GM12878 (cell line): Measurements from ENCODE around the gene SYCE3. TPM values are rescaled to one million over a fixed set of nuclear protein-coding genes. Genes with fewer than 3 reads are reported as not detected.

ENCODE experiments used
- ASH2L ChIP-seq: fragments of 300-600, 200-600 bp; sonication (generic); IDR thresholded peaks from 2 replicates; pipeline ENCODE4 v1.6.1; 2017; ENCODE audit warnings: low read depth, mild to moderate bottlenecking, borderline replicate concordance
- BACH1 ChIP-seq: fragments of 450-650 bp; IDR thresholded peaks from 2 replicates; pipeline ENCODE4 v1.6.1; 2017; ENCODE audit warnings: mild to moderate bottlenecking, borderline replicate concordance
- BCLAF1 ChIP-seq: fragments of 450-650 bp; IDR thresholded peaks from 2 replicates; pipeline ENCODE4 v1.6.1; 2017; ENCODE audit warnings: antibody characterized with exemption, mild to moderate bottlenecking, moderate library complexity
- CBX3 ChIP-seq: fragments of 200-600 bp; sonication (generic); IDR thresholded peaks from 2 replicates; pipeline ENCODE4 v1.6.1; 2016; ENCODE audit warnings: low read depth, borderline replicate concordance
- CBX5 ChIP-seq: sonication (generic); IDR thresholded peaks from 2 replicates; pipeline ENCODE4 v1.6.1; 2016; ENCODE audit warnings: low read depth, moderate library complexity, mild to moderate bottlenecking, inconsistent platforms
- DPF2 ChIP-seq: fragments of 450-650 bp; IDR thresholded peaks from 2 replicates; pipeline ENCODE4 v1.6.1; 2017; ENCODE audit warnings: mild to moderate bottlenecking
- EGR1 ChIP-seq, 2 experiments: IDR thresholded peaks; 1 replicate in 1 of 2; 2 replicates in 1 of 2; pipeline ENCODE4 v1.6.1; 2011 to 2012; ENCODE audit warnings: low read depth in 2 of 2, low read length in 2 of 2, borderline replicate concordance in 1 of 2, mild to moderate bottlenecking in 1 of 2, moderate library complexity in 1 of 2
- FOS ChIP-seq: IDR thresholded peaks from 3 replicates; pipeline ENCODE4 v1.6.1; 2011; ENCODE audit warnings: borderline replicate concordance; ENCODE audit not compliant: insufficient read length; ENCODE audit errors: extremely low read depth
- HDGF ChIP-seq: fragments of 450-650 bp; IDR thresholded peaks from 2 replicates; pipeline ENCODE4 v1.6.1; 2016; ENCODE audit warnings: antibody characterized with exemption
- LARP7 ChIP-seq: fragments of 450-650 bp; IDR thresholded peaks from 2 replicates; pipeline ENCODE4 v1.6.1; 2017; ENCODE audit warnings: mild to moderate bottlenecking
- MAX ChIP-seq: IDR thresholded peaks from 2 replicates; pipeline ENCODE4 v1.6.1; 2012; ENCODE audit warnings: low read depth, low read length, improper control_type of control experiment
- MEF2A ChIP-seq: IDR thresholded peaks from 2 replicates; pipeline ENCODE4 v1.6.1; 2011; ENCODE audit warnings: low read depth, mild to moderate bottlenecking, low read length, moderate library complexity; ENCODE audit not compliant: insufficient read depth
- MEF2B ChIP-seq: fragments of 450-650 bp; IDR thresholded peaks from 2 replicates; pipeline ENCODE4 v1.6.1; 2018; ENCODE audit warnings: mild to moderate bottlenecking, moderate library complexity; ENCODE audit not compliant: partially characterized antibody, poor library complexity, severe bottlenecking
- NFYB ChIP-seq: IDR thresholded peaks from 2 replicates; pipeline ENCODE4 v1.6.1; 2011; ENCODE audit warnings: low read depth, mild to moderate bottlenecking, low read length, improper control_type of control experiment, moderate library complexity; ENCODE audit not compliant: insufficient read depth
- NR2C1 ChIP-seq: fragments of 450-650 bp; IDR thresholded peaks from 2 replicates; pipeline ENCODE4 v1.6.1; 2017; ENCODE audit warnings: antibody characterized with exemption, mild to moderate bottlenecking, moderate library complexity
- POU2F2 ChIP-seq: IDR thresholded peaks from 3 replicates; pipeline ENCODE4 v1.6.1; 2011; ENCODE audit warnings: low read depth, mild to moderate bottlenecking, low read length, borderline replicate concordance
- RFX5 ChIP-seq: IDR thresholded peaks from 2 replicates; pipeline ENCODE4 v1.6.1; 2011; ENCODE audit warnings: low read depth, low read length, improper control_type of control experiment
- SMAD1 ChIP-seq: fragments of 450-650 bp; IDR thresholded peaks from 2 replicates; pipeline ENCODE4 v1.6.1; 2018; ENCODE audit warnings: mild to moderate bottlenecking, low read depth; ENCODE audit not compliant: partially characterized antibody
- SMARCA5 ChIP-seq: fragments of 450-650 bp; IDR thresholded peaks from 2 replicates; pipeline ENCODE4 v1.6.1; 2017; ENCODE audit warnings: mild to moderate bottlenecking
- SREBF1 ChIP-seq: IDR thresholded peaks from 2 replicates; pipeline ENCODE4 v1.6.1; 2012; ENCODE audit warnings: mild to moderate bottlenecking, low read length
- TBL1XR1 ChIP-seq: IDR thresholded peaks from 2 replicates; pipeline ENCODE4 v1.6.1; 2012; ENCODE audit warnings: low read depth, low read length, improper control_type of control experiment
- TCF3 ChIP-seq: IDR thresholded peaks from 2 replicates; pipeline ENCODE4 v1.6.1; 2012; ENCODE audit warnings: low read depth, mild to moderate bottlenecking, low read length, borderline replicate concordance; ENCODE audit not compliant: insufficient read depth
- YY1 ChIP-seq: IDR thresholded peaks from 2 replicates; pipeline ENCODE4 v1.6.1; 2011; ENCODE audit warnings: low read depth, mild to moderate bottlenecking, low read length
- polyA plus RNA-seq, 11 experiments: library from polyadenylated mRNA; depleted of rRNA in 4 of 11; unstranded in 6 of 11; stranded (reverse) in 5 of 11; fragments of >200 nt; fragmentation: Nextera tagmentation in 4 of 11; fragmentation: Illumina TruSeq in 1 of 11; extraction: Ambion mirVana in 4 of 11; extraction: Trizol in 1 of 11; gene quantifications; 1 replicate in 1 of 11; 2 replicates in 10 of 11; pipeline versions ENCODE4 v1.2.1 to v1.2.3, GENCODE V29; 2011 to 2016; ENCODE audit warnings: inconsistent platforms in 2 of 11, missing spikeins in 2 of 11, low read depth in 1 of 11
- total RNA-seq, 4 experiments: library from RNA; depleted of rRNA in 3 of 4; stranded (reverse); fragments of >200 nt in 3 of 4; fragmentation: Illumina TruSeq in 1 of 4; extraction: Trizol in 1 of 4; gene quantifications; 2 replicates each; pipeline versions ENCODE4 v1.2.1 to v1.2.3, GENCODE V29; 2013 to 2021
- TF ChIP-seq, protein P1 (sequence below), 3 experiments: IDR thresholded peaks in 2 of 3; conservative IDR thresholded peaks in 1 of 3; 2 replicates each; pipeline ENCODE4 v1.5.1; 2011; ENCODE audit warnings: low read depth in 3 of 3, low read length in 3 of 3, mild to moderate bottlenecking in 3 of 3, control low read depth in 2 of 3, moderate library complexity in 2 of 3, inconsistent platforms in 1 of 3, mixed read lengths in 1 of 3; ENCODE audit not compliant: control insufficient read depth in 2 of 3, insufficient read depth in 1 of 3; ENCODE audit errors: extremely low read depth in 1 of 3

The SYCE3 gene
- total and polyA plus RNA-seq, 10 of the 15 experiments (the other 5 are each of a cell fraction or from before 2014, with no cell fraction given) = 0.38 to 0.91 (median 0.76) TPM; not detected in 4

- TF ChIP-seq HDGF (no peak; the same call in 1 of the 2 replicates), SMARCA5 (peak; percentile 75; the same call in 1 of the 2 replicates), LARP7 (peak; percentile 59), TBL1XR1 (no peak), MEF2A (no peak), SREBF1 (no peak), MAX (peak; percentile 88), CBX3 (no peak), CBX5 (no peak), MEF2B (peak; percentile 22), DPF2 (no peak; the same call in 1 of the 2 replicates), EGR1 (IDR thresholded peaks at IDR 0.05; ENCODE audit: borderline replicate concordance in 1 of 2, low read depth in 2 of 2, low read length in 2 of 2) (peak in 1 of 2 experiments; percentile 96; a peak in 2 of 3 replicates), BACH1 (peak; percentile 43), TCF3 (0 out of 2 replicates have a peak, but pooled peaks have one; percentile 10), NFYB (no peak), POU2F2 (peak; percentile 73), SMAD1 (no peak), FOS (no peak), NR2C1 (no peak; the same call in 1 of the 2 replicates), RFX5 (no peak), YY1 (peak; percentile 67; the same call in 1 of the 2 replicates), BCLAF1 (no peak), ASH2L (no peak)
- TF ChIP-seq, protein P1, sequence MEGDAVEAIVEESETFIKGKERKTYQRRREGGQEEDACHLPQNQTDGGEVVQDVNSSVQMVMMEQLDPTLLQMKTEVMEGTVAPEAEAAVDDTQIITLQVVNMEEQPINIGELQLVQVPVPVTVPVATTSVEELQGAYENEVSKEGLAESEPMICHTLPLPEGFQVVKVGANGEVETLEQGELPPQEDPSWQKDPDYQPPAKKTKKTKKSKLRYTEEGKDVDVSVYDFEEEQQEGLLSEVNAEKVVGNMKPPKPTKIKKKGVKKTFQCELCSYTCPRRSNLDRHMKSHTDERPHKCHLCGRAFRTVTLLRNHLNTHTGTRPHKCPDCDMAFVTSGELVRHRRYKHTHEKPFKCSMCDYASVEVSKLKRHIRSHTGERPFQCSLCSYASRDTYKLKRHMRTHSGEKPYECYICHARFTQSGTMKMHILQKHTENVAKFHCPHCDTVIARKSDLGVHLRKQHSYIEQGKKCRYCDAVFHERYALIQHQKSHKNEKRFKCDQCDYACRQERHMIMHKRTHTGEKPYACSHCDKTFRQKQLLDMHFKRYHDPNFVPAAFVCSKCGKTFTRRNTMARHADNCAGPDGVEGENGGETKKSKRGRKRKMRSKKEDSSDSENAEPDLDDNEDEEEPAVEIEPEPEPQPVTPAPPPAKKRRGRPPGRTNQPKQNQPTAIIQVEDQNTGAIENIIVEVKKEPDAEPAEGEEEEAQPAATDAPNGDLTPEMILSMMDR (IDR thresholded peaks at IDR 0.05 in 2 of 3, conservative IDR thresholded peaks at IDR 0.05 in 1 of 3; ENCODE audit: control insufficient read depth in 2 of 3, extremely low read depth in 1 of 3, insufficient read depth in 1 of 3, low read depth in 3 of 3, low read length in 3 of 3) = peak; percentile 32 to 45 (median 42); a peak in 4 of 6 replicates
Measured at GRCh38 chr22:50525104-50525857, 37.4 kb downstream of the SYCE3 start, which contains the start of gene SCO2 (continued).
